GM21526 (cell line): ENCODE data around the gene HSPA12B.

Experiments
- ATAC-seq: cut with Tn5 transposase; IDR thresholded peaks from one replicate; pipeline ENCODE4 v1.9.1; 2021; ENCODE audit warnings: moderate library complexity; ENCODE audit not compliant: unreplicated experiment, low FRiP score

HSPA12B gene

DNA sequence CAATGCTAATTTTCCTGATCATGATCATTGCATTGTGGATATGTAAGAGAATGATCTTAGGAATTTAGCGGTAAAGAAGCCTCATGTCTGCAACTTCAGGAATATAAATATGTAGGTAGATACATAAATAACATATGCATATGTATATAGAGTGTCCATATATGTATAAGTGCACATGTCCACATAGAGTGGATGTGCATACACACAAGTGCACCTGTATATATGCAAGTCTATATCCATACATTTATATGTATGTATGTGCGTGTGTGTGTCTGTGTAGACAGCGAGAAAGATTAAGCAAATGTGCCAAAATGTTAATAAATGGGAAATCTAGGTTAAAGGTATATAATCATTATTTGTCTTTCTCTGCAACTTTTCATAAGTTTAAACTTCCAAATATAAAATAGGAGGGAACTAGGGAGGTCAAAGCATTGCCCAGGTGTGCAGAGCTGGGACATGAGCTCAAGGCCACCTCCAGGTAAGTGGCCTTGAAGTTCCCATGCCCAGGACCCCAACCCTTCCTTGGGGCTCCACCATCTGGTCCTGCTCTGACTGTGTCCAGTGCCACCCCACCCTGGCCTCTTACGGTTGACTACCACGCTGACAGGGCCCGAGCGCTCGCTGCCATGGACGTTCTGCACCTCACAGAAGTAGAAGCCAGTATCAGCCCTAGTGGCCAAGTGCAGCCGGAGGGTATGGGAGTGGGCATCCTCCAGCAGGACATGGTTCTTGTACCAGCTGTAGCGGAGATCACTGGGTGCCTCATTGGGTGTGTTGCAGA lies 29.7 kb upstream of the HSPA12B start:
- ATAC-seq, result no peak

DNA sequence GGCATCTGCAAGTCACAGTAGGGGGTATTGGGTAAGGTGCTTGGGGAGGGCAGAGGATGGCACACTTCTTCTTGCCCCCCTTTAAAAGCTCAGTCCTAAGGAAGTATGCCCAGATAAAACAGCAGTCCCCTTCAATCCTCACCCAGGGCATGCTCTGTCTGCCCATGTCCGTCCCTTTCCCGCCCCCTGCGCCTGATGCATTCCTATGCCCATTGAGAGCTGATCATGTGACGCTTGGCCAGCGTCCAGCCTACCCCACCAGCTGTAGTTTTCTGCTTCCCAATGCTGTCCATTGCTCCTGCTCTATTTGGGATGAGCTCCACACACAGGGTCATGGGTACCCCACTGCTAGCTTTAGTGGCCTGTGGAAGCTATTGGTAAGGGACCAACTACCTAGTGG lies 28.4 kb upstream of the HSPA12B start:
- no peak for ATAC-seq

DNA sequence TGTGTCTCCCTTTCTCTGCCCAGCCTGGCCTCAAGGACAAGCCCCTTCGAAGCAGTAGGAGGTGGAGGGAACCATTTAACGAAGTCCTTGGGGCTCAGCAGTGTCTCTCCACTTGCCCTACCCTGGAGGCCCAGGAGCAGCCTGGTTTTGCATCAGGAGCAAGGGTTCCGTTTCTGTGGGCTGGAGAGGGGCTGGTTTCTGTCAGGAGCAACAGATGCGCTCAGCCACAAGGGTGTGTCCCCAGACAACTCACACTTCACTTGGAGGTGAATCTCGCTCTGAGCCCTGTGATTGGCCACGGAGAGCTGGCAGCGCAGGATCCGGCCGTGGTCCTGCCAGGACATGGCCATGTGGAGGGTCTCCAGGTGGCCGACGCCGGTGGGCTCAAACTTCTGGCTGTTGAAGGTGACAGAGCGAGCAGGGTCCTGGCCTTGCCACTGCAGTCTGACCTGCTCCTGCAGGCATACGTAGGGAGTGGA lies 27.0 kb upstream of the HSPA12B start:
- ATAC-seq, result no peak

DNA sequence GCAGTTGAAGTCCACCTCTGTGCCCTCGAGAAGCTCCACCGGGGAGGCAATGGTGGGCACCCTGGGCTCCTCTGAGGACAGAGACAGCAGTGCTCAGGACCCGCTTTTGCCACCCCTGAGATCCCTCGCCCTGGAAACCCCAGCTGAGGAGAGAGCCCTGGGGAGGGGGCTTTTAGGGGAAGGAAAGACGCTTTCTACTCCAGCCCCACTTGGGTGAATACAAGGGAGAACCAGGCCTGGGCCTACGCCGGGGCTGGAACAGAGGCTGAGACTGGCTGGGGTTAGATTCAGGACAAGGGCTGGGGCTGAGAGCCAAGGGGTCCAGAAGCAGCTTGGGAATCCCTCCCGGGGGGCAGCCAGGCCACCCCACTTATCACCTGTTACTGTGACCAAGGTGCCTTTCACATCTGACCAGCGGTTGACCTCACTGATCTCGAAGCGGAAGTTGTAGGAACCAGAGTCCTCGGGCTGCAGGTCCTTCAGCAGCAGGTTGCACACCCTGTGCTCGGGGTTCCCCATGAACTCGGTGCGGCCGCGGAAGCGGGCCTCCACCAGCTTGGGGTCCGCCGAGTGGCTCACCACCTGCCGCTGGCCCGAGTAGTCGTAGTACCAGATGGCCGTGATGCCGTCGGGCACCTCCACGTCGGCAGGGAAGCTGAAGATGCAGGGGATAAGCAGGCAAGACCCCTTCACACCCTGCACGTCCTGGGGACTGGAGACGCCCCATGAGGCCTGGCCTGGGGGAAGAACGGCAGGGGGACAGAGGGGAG lies 26.3 kb upstream of the HSPA12B start:
- ATAC-seq, result no peak

DNA sequence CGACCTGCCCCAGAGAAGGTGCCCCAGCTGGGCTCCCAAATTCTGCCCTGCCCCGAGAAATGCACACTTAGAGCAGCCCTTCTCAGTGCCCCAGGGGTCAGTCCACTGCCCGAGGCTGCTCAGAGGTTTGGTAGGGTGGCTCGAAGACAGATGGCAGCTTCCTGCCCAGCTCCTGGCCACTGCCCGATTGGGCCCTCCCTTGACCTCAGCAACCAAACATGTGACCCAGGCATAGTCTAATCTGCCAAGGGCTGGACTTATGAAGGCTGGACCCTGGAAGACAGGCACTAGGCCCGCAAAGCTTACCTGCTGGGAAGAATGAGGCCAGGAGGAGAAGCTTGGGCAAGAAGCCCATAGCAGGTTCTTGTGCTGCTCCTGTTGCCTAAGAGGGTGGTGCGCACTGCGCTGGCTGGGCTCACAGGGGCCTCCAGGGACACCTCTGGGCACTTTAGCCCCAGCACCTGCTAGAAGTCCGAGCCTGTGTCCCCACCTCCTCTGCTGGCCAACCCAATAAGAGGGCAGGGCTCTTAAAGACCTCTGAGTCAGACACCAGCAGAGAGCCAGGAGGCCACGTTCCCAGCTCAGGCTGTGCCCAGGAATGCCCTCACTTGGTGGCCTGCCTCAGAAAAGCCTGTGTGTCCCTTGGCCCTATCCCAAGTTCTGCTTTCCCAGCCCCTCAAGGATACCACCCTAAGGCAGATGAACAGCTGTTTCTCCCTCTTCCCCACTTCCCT lies 25.5 kb upstream of the HSPA12B start:
- no peak for ATAC-seq

DNA sequence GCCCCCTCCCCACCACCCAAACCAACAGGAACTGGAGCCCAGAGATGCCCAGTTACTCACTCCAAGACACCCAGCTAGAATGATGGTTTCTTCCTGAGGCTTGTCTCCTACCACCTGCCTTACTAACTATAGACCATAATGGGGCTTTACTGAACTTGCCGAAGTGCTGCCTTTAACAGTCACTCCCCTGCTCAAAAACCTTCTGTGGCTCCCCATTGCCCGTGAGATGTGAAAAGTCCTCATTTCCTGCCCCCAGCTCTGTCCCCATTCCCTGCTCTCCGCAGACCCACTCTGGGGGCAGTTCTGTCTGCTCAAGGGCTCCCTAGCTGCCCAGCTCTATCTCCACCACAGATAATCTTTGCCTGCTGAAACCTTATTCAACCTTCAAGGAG lies 25.0 kb upstream of the HSPA12B start:
- ATAC-seq, result no peak

DNA sequence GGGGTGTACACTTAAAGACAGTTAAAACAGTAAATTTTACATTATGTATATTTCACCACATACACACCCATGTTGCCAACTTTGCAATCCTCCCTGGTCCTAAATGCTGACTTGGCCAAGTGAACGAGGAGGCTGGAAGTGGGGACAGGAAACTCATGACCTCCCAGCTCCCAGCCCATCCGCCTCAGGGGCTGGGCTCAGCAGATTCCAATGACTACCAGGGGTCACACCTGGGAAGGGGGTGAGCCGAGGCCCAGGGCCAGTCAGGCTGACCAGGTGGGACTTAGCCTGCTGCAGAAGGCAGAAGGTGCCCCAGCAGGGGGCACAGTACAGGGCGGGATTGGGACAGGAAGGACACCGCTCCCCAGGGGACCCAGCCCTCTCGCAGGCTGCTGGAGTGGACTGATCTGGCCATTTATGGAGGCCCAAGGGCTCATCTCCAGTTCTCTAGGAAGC lies 22.4 kb upstream of the HSPA12B start:
- ATAC-seq, result no peak

DNA sequence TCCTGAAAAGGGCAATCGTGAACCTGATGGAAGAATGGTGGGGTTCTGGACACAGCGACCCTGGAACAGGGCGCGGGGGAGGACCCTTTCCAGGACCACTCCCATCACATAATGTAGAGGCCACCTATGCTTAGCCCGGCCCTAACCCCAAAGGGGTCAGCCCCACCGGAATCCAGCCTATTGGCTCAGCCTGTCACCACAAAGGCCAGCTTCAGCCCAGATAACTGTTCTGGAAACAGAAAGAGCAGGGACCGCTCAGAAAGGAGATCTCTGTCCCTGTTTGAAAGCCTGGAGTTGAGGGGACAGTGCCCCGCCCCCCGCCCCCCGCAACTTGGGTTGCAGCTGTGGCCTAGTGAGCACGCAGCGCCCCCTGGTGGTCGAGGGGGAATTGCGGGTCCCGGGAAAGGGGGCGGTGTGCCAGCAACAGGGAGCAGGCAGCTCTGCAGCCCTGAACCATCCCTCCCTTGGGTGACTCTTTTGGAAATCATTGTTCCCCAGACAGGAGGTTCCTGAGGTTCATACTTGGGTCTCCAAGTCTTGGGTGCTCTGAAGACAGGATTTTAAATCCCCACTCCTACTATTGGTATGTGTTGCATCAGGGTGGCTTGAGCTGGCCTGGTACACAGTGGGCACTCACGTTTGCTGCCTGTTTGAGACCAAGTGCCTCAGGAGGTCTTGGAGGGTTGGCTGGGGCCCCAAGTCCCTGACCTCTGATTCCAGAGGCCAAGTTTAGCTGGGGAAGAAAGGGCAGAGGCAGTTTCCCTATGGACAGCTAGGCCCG lies 21.6 kb upstream of the HSPA12B start:
- ATAC-seq, result no peak

DNA sequence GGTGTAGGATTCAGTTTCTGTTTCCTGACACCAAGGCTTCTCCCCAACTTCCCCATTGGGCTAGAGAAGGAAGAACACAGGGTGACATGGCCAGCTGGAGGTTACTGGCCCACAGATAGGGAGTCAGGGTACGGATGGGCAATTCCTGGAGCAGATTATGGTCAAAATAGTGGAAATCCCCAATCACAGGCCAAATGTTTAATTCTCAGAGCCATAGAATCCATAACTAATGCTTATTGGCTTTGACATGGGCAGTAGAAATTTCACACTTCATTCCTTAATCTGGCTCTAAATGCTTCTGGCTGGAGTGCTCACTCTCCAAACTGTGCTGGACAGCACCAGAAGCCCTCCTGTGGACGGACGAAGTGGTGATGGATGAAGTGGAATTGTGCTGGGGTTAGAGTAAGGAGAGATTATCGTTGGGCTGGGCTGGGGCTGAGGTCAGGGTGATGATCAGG lies 21.0 kb upstream of the HSPA12B start:
- no peak for ATAC-seq

DNA sequence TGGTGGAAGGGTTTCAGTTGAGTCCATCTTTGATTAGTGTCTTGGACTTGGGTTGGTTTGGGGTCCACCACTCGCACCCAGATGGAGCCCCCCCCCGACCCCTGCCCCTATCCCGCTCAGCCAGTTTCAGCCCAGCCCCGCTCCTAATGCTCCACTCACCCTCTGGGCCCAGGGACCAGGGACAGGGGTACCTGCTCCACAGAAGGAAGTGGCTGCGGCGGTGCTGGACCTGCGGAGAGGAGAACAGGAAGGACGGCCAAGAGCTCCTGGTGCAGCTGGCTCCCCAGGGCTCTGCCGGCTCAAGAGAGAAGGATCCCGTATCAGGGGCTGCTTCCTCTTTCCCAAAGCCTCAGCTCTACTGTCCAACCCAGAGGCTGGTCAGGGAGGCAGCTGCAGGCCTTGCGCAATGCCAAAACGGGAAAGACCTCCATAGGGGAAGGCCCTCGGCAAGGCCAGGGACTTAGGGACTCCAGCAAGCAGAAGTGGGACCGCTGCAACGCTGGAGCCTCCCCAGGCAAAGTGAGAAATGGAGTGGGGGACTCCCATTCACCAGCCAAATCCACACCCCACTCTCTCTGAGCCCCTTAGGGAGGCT lies 20.1 kb upstream of the HSPA12B start, which contains the start of gene SIGLEC1:
TSS of gene SIGLEC1 (minus strand) at position 322 of the 595 bp plus-strand sequence. CDS start 5,472 bp downstream, outside the sequence.
- no peak for ATAC-seq

DNA sequence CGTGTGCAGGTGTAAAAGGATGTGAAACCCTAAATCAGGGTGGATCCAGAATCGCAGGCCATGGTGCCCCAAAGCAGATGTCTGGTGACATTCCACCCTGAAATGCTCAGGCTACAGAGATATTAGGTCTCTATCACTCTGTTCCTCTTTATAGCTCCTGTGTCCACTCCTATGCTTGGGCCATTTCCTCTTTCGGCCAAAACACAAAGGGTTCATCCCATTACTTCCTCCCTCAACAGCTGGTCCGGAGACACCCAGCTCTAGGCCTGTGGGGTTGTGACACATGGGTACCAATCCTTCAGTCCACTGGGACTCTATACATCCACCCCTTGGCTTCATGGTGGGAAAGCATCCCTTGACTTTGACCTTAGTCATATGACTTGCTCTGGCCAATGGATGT lies 18.4 kb upstream of the HSPA12B start:
- ATAC-seq, result no peak

DNA sequence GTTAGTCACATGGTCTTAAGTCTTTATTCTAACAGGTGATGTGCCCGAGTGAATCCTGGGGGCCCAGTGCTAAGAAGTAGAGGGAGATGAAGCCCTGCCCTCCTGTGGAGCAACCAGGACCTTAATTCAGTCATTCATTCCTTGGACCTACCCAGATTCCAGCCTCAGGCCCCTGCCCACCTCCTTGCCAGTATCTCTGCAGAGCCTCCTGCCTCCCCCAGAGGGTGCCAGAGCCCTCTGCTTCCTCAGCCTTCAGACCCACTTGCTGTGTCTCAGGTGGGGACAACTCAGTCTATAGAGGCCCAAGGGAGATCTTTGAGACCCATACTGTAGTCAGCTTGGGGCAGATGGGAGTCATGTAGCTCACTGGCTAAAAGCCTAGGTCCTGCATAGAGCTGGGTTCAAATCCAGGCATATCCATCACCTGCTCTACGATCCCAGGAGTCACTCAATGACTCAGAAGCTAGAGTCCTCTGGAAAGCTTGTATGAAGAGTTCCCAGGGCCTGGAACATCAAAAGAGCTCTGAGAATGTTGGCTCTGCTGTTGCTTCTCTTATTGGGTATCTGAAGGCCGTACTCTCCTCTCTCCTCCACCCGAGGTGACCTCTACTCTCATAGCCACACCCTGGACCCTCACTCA lies 16.2 kb upstream of the HSPA12B start:
- ATAC-seq, result no peak

DNA sequence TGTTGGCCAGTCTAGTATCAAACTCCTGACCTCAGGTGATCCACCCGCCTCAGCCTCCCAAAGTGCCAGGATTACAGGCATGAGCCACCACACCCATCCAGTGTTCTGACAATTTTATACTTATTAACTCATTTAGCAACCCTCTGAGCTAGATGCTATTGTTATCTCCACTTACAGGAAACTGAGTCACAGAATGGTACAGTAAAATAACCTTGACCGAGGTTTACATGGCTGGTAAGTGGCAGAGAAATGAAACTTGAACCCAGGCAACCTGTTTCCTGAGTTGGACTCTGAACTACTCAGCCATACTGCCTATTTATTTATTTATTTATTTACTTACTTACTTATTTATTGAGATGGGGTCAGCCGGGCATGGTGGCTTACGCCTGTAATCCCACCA lies 13.4 kb upstream of the HSPA12B start:
- ATAC-seq, result no peak

DNA sequence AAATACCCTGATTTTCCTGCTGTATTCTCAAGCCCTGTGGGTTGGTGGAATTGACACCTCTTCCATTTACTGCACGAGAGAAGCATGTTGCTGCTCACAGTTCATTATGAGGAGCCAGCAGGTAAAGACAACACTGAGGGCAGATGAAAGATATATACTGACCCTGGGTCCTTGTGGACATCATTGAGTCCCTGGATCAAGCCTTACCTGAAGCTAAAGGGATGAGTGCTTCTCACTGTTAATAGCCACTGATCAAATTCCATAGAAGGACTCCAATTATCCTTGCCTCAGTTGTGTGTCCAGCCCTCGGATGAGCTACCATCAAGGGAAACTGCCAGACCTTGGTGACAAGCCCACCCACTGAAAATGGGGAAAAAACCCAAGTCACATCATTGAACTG lies 12.4 kb upstream of the HSPA12B start:
- no peak for ATAC-seq

DNA sequence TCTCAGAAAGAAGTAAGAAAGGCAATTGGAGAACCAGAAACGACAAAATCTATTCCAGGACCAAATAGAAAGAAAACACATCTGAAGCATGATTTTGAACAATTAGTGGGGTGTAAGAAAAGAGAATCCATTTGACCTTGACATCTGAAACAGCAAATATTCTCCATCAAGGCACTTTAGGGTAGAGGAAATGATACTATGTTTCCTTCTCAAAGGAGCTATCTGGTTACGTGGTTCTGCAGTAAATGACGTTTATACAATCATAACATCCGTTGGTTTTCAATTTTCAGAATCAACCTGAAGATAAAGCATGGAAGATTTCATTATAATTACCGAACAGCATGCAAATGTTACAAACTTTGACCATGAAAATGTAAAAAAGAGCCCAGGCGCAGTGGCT lies 11.9 kb upstream of the HSPA12B start:
- ATAC-seq, result no peak

DNA sequence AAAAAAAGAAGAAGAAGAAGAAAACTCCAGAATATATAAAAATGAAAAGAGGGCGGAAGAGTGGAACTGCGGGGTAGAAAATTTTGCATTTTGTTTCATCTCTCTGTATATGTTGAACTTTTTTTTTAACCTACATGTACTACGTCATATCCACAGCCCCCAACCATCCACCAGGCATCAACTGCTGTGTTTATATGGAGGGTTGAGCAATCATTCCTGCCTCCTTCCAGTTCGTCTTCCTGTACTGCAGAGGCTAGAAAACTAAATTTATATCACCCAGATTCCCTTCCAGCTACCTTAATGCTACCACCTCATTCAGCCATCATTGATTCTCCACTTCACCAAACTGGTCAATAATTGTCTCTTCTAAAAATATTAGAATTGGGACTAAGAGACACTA lies 10.6 kb upstream of the HSPA12B start:
- ATAC-seq, result no peak

DNA sequence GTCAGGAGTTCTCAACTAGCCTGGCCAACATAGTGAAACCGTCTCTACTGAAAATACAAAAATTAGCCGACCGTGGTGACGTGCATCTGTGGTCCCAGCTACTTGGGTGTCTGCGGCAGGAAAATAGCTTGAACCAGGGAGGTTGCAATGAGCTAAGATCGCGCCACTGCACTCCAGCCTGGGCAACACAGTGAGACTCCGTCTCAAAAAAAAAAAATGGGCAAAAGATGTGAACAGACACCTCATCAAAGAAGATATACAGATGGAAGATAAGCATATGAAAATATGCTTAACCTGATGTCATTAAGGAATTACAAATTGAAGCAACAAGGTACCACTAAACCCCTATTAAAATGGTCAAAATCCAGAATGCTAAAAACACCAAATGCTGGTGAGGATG lies 9.2 kb upstream of the HSPA12B start:
- ATAC-seq, result no peak

DNA sequence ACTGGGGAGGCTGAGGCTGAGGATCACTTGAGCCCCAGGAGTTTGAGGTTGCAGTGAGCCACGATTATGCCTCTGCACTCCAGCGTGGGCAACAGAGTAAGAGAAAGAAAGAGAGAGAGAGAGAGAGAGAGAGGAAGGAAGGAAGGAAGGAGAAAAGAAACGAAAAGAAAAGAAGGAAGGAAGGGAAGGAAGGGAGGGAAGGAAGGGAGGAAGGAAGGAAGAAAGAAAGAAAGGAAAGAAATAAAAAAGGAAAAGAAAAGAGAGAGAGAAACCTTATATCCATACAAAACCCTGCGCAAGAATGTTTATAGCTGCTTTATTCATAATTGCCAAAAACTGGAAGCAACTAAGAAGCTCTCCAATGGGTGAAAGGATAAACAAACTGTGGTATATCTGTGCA lies 8.1 kb upstream of the HSPA12B start:
- ATAC-seq, result no peak

DNA sequence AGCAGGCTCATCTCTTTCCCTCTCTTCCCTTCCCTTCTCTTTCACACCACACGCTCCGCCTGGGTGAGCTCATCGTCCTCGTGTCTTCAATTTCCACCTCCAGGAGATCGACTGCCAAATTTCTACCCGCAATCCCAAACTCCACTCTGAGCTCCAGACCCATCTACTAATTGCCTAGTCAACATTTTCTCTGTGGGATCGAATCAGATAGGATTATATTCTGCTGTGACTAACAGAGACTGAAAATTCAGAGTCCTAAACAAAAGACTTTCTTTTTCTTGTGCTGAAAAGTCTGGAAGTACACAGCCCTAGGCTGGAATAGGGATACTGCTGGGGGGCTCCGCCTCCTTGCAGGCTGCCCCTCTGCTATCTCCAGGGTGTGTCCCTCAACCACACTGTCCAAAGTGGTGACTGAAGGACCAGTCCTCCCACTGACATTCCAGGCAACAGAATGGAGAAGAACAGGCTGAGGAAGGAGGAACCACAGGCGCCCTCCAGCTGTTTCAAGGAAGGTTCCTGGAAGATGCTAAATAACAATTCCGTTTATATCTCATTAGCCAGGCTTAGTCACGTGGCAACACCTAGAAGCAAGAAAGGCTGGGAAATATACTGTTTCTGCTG lies 5.0 kb upstream of the HSPA12B start:
- no peak for ATAC-seq
